ENCODE measurements around the gene EIF4A2. TPM values are rescaled to one million over a fixed set of nuclear protein-coding genes. Genes with fewer than 3 reads are reported as not detected.

EIF4A2 gene
- total and polyA plus RNA-seq, 9 donors = 347 to 961 (median 631) TPM

GRCh38 chr3:186746008-186746407 lies 37.4 kb upstream of the EIF4A2 start:
- TF ChIP-seq, protein P1, sequence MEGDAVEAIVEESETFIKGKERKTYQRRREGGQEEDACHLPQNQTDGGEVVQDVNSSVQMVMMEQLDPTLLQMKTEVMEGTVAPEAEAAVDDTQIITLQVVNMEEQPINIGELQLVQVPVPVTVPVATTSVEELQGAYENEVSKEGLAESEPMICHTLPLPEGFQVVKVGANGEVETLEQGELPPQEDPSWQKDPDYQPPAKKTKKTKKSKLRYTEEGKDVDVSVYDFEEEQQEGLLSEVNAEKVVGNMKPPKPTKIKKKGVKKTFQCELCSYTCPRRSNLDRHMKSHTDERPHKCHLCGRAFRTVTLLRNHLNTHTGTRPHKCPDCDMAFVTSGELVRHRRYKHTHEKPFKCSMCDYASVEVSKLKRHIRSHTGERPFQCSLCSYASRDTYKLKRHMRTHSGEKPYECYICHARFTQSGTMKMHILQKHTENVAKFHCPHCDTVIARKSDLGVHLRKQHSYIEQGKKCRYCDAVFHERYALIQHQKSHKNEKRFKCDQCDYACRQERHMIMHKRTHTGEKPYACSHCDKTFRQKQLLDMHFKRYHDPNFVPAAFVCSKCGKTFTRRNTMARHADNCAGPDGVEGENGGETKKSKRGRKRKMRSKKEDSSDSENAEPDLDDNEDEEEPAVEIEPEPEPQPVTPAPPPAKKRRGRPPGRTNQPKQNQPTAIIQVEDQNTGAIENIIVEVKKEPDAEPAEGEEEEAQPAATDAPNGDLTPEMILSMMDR (IDR thresholded peaks at IDR 0.05) = no peak
- TF ChIP-seq POLR2A (IDR thresholded peaks at IDR 0.05) (no peak), EP300 (IDR thresholded peaks at IDR 0.05) (no peak)
- H3K4me1 ChIP-seq (ENCODE audit: insufficient read depth) = no peaks in the 10 kb centered on the region
- no peaks in the 10 kb centered on the region for H3K9me3 ChIP-seq
- no peak for DNase-seq
- H3K27ac ChIP-seq = no peak overlapping the region
- no peaks in the 10 kb centered on the region for H3K36me3 ChIP-seq
- no peaks in the 10 kb centered on the region for H3K27me3 ChIP-seq
- H3K4me3 ChIP-seq = no peak overlapping the region
- intact Hi-C loops (cut with DNase I) = no loop called here
- WGBS, 3 donors = 15 to 26% (median 17%) methylated on average over 10 of the region's 10 CpGs

DNA sequence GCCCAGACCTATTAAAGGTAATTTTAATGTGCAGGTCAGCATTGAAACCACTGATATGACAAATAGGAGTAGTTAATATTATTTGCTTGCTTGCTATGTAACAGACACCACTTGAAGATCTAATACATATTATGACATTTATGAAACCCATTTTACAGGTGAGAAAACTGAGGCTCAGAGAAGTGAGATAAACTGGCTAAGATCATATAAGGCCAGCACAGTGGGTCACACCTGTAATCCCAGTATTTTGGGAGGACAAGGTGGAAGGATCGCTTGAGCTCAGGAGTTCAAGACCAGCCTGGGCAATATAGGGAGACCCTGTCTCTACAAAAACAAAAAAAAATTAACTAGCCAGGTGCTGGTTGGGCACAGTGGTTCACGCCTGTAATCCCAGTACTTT lies 33.1 kb upstream of the EIF4A2 start:
- no peak overlapping the region for H3K4me3 ChIP-seq
- H3K27ac ChIP-seq = no peak overlapping the region
- TF ChIP-seq, protein P1 (IDR thresholded peaks at IDR 0.05) = no peak
- TF ChIP-seq EP300 (IDR thresholded peaks at IDR 0.05) (no peak), POLR2A (IDR thresholded peaks at IDR 0.05) (no peak)
- no peaks in the 10 kb centered on the region for H3K4me1 ChIP-seq (ENCODE audit: insufficient read depth)
- no peaks in the 10 kb centered on the region for H3K9me3 ChIP-seq
- intact Hi-C loops (cut with DNase I) = no loop called here
- WGBS, 3 donors = 93 to 96% (median 95%) methylated on average over 2 of the region's 2 CpGs
- no peaks in the 10 kb centered on the region for H3K36me3 ChIP-seq
- DNase-seq = no peak
- H3K27me3 ChIP-seq = no peaks in the 10 kb centered on the region

DNA sequence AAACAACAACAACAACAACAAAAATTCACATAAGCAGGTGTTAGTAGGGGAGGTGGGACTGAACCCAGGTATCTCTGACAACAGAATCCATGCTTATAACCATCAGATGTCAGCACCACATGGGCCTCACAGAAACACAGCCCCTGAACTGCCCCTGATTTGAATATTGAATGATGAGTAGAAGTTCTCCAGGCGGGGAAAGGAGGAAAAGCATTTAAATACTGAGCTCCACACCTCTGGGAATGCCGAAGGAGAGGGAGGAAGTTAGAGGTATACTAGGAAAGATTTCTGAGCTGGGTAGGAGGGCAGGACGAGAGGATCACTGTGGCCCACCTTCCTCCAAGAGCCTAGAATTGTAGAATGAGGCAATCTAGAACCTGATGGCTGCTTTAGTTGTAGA lies 31.9 kb upstream of the EIF4A2 start:
- no peak for DNase-seq
- Histone ChIP-seq H3K9me3 (no peaks in the 10 kb centered on the region), H3K27me3 (no peaks in the 10 kb centered on the region), H3K27ac (no peak overlapping the region), H3K4me1 (ENCODE audit: insufficient read depth) (no peaks in the 10 kb centered on the region), H3K4me3 (no peak overlapping the region), H3K36me3 (no peaks in the 10 kb centered on the region)
- intact Hi-C loops (cut with DNase I) = no loop called here
- TF ChIP-seq POLR2A (IDR thresholded peaks at IDR 0.05) = no peak
- TF ChIP-seq, protein P1 (IDR thresholded peaks at IDR 0.05) = no peak
- TF ChIP-seq EP300 (IDR thresholded peaks at IDR 0.05) = no peak
- WGBS, 3 donors = 40 to 60% (median 57%) methylated on average over 3 of the region's 3 CpGs

DNA sequence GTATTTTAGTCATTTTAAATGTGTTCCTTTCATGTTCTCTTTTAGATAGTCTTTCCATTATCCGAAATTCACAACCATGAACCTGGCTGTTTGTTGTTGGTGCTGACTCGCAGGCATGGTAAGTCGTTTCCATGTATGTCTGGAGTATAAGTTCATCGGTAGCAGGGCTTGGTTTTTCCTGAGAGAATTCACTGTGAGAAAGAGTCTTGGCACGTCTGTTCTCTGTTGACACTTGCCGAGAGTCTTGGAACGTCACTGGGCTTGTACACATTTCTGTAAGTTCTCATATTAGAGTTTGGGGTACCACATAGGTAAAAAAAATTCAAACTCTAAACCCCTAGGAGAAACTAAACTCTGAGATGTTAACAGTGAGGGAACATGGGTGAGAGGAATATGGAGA lies 29.4 kb upstream of the EIF4A2 start:
- TF ChIP-seq EP300 (IDR thresholded peaks at IDR 0.05) = no peak
- TF ChIP-seq, protein P1 (IDR thresholded peaks at IDR 0.05) = no peak
- Histone ChIP-seq H3K36me3 (no peaks in the 10 kb centered on the region), H3K4me3 (no peak overlapping the region), H3K27ac (no peak overlapping the region), H3K27me3 (no peaks in the 10 kb centered on the region), H3K4me1 (ENCODE audit: insufficient read depth) (no peaks in the 10 kb centered on the region), H3K9me3 (no peaks in the 10 kb centered on the region)
- WGBS, 3 donors = 73 to 90% (median 87%) methylated on average over 7 of the region's 7 CpGs
- no peak for DNase-seq
- intact Hi-C loops (cut with DNase I) = no loop called here

DNA sequence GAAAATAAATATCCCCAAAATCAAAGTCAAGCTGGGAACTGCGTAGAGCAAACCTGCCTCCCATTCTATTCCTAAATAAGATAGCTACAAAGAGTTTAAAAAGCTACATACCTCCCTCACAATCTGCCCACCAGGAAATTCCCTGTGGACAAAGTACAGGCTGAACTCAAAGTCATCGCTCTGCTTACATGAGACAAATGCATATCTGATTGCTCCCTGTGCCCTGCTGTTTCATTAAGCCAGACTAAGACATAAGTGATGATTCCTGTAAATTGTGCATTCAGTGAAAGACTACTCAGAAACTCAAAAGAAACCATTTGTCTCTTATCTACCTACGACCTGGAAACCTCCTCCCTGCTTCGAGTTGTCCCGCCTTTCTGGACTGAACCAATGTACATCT lies 28.5 kb upstream of the EIF4A2 start:
- no peak for DNase-seq
- Histone ChIP-seq H3K9me3 (no peaks in the 10 kb centered on the region), H3K36me3 (no peaks in the 10 kb centered on the region), H3K4me3 (no peak overlapping the region), H3K27ac (no peak overlapping the region), H3K27me3 (no peaks in the 10 kb centered on the region), H3K4me1 (ENCODE audit: insufficient read depth) (no peaks in the 10 kb centered on the region)
- 82 to 85% (median 82%) methylated on average over 5 of the region's 5 CpGs for WGBS, 3 donors
- TF ChIP-seq EP300 (IDR thresholded peaks at IDR 0.05) = no peak
- TF ChIP-seq, protein P1 (IDR thresholded peaks at IDR 0.05) = no peak
- TF ChIP-seq POLR2A (IDR thresholded peaks at IDR 0.05) = no peak
- intact Hi-C loops (cut with DNase I) = no loop called here
